GM23248 (cell line): ENCODE measurements around the gene PLOD1.

Source experiments
- EZH2 ChIP-seq: fragments of 200-600 bp; sonication (generic); IDR thresholded peaks from 2 replicates; pipeline ENCODE4 v1.6.1; 2018; ENCODE audit warnings: antibody characterized with exemption, mild to moderate bottlenecking; ENCODE audit not compliant: insufficient read depth, poor library complexity, severe bottlenecking
- EZH2phosphoT487 ChIP-seq: fragments of 200-600 bp; sonication (generic); IDR thresholded peaks from 2 replicates; pipeline ENCODE4 v1.6.1; 2018; ENCODE audit warnings: antibody characterized with exemption, moderate library complexity, mild to moderate bottlenecking, low read depth; ENCODE audit not compliant: insufficient read depth

DNA sequence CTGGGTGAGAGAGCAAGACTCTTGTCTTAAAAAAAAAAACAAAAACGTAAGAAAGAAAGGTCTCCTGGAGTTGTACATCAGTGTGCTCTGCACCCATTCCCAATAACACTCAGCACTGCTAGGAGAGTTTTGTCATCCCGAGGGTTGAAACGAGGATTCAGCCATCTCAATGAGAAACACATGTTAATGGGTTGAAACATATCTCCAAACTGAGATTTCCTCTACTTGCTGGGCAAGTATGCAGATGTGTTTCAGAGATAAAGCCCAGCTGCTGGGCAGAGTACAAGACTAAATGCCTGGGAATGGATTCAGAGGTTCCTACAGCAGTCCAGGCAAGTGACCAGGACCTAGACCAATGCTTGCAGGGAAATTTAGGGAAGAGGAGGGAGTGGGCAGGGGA is 43.1 kb downstream of the PLOD1 start:
- TF ChIP-seq EZH2 (no peak), EZH2phosphoT487 (no peak)
